ENCODE results near the gene GPR55.

DNA sequence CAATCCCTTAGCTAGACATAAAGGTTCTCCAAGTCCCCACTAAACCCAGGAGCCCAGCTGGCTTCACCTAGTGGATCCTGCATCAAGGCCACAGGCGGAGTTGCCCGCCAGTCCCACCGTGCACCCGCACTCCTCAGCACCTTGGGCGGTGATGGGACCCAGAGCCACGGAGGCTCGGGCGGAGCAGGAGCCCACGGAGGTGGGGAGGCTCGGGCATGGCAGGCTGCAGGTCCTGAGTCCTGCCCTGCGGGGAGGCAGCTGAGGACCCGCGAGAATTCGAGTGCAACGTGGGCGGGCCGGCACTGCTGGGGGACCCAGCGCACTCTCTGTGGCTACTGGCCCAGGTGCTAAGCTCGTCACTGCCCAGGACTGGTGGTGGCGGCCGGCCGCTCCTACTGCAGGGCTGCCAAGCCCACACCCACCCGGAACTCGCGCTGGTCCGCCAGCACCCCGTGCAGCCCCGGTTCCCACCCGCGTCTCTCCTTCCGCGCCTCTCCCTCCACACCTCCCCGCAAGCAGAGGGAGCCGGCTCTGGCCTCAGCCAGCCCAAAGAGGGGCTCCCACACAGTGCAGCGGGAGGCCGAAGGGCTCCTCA lies 39.2 kb upstream of the GPR55 start:
- TF ChIP-seq, protein P1, sequence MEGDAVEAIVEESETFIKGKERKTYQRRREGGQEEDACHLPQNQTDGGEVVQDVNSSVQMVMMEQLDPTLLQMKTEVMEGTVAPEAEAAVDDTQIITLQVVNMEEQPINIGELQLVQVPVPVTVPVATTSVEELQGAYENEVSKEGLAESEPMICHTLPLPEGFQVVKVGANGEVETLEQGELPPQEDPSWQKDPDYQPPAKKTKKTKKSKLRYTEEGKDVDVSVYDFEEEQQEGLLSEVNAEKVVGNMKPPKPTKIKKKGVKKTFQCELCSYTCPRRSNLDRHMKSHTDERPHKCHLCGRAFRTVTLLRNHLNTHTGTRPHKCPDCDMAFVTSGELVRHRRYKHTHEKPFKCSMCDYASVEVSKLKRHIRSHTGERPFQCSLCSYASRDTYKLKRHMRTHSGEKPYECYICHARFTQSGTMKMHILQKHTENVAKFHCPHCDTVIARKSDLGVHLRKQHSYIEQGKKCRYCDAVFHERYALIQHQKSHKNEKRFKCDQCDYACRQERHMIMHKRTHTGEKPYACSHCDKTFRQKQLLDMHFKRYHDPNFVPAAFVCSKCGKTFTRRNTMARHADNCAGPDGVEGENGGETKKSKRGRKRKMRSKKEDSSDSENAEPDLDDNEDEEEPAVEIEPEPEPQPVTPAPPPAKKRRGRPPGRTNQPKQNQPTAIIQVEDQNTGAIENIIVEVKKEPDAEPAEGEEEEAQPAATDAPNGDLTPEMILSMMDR (IDR thresholded peaks at IDR 0.05): no peak
- no peak for TF ChIP-seq POLR2A (IDR thresholded peaks at IDR 0.05)
